GM18861 (cell line): ENCODE data around the gene MACIR.

ENCODE experiments used
- ATAC-seq: cut with Tn5 transposase; IDR thresholded peaks from one replicate; pipeline ENCODE4 v1.9.1; 2021; ENCODE audit not compliant: unreplicated experiment

The MACIR gene

DNA sequence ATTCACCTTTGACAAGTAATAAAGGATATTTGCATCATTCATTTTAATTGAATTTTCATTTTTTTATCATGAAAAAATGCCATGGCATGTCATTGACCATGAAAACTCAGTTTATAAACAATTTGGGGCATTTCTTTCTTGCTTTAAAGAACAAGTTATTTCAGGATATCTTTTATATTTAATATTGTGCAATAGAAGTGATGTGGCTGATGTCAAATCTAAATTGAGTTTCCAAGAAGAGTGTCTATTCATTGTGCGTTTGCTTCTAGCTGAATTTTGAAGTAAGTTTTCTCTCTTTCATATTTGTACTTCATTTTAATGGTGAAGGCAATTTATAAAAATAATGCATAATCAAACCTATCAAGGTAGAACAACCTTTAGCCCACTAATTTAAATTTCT, 30.5 kb downstream of the MACIR start:
- no peak for ATAC-seq

DNA sequence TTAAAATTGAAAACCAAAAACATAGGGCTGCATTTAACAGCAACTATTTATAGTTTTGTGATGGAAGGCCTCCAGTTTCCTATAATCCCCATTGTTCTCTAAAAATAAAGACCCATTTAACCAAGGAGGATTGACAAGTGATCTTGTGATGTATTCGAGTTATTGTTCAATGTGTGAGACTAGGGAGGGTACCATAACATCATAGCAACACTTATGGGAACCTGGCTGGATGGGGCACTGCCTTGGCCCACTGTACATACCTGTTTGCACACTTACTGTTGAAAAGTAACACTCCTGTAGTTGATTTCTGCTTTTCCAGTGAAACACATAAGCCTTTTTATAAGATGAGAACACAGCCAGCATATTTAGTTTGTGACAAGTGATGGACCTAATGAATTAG, 32.3 kb downstream of the MACIR start:
- ATAC-seq, result no peak

DNA sequence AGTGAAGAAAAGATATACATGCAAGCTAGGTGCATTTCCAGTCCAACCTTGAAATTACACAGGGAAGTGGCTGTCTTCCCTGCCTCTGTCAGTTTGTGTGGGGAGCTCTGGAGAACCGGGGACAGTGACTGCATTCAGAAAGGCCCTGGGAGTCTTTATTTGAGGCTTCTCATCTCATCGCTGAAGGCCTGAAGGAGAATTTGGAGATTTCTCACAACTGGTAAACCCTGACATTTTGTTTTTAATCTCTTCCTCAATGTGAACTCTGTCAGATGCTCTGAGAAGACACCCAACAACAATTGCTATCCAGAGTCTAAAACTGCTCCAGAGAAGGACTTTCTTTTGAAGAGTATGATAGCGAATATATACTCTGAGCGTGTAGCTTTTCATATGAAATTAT, 33.0 kb downstream of the MACIR start:
- ATAC-seq, result no peak

DNA sequence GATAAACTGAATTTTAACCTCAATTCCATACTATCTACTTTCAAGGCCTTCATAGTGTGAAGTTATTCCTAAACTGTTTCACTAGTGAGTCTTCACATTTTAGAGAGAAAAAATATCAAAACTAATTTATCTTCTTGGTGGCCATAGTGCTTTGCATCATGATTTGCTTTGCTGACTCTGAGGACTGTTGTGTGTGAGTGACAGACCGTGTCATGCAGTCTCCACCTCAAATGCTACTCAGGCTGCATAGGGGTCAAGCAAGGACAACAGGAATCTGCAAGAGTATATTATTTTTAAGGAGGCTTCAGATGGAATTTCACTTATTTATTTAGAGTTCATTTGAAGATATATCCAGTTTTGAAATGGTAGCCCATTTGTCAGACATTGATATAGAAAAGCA, 34.5 kb downstream of the MACIR start:
- no peak for ATAC-seq

DNA sequence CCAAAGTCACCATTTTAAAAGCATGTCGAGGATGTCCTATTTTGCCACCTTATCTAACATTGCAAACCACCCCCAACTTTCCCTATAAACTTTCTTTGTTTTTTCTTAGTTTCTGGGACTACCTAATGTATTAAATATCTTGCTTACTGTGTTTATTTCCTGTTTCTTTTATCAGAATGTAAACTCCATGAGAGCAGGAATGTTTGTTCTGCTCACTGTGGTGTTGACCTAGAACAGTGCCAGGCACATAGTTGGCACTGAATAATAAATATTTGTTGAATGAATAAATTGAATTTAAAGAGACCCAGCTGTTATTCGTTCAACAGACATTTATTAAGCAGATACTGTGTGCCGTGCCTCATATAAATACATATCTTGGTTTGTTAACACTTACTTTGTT, 35.2 kb downstream of the MACIR start:
- no peak for ATAC-seq

DNA sequence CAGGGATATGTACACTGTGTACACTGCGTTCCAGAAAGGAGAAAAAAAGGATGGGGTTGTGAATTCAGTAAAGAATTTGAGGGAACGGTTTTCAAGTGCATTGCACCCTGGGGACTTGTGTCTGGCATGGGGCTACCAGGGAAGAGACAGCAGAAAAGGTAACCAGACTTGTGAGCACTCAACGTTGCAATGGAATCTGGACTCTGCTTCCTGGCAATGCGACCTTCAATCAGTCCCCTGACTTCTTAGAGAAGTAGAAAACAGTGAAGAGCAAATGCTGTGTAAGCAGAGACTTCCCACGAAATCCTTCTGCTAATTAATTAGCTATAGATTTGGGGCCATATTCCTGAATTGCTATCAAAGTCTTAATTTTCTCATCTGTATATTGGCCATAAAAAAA, 36.3 kb downstream of the MACIR start:
- ATAC-seq, result no peak

DNA sequence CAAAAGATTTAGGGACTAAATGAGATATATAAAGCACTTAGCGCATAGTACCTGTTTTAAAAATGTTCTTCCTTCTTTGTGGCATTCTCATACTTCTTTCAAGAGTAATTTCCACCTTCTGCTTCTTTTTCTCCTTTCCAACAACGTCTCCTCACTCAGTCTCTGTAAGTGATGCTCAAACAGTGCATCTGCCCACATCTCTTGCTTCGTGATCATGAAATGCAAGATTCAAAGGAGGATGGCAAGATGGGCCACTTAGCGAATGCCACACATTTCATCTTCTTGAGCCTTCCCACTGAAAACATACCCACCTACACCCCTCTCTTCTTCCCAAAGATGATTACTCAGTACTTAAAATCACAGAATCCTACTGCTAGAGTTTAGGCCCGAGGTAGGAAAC, 36.9 kb downstream of the MACIR start:
- ATAC-seq, result no peak

DNA sequence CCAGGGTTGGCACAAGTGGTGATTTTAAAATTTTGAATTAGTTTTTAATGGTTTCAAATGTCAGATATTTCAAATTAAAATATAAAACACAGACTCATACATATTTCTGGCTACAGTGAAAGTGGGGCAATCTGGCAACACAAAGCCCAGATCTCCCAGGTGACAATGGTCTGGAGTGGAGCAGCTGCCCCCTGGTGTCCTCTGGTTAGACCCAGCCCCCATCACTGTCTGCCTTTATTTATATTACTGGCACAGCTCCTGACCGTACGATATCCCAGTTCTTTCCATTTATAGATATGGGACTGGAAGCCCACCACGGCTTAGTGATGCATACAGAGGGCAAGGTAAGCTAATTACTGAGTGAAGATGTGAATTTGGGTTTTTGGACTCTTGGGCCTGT, 37.3 kb downstream of the MACIR start:
- no peak for ATAC-seq

DNA sequence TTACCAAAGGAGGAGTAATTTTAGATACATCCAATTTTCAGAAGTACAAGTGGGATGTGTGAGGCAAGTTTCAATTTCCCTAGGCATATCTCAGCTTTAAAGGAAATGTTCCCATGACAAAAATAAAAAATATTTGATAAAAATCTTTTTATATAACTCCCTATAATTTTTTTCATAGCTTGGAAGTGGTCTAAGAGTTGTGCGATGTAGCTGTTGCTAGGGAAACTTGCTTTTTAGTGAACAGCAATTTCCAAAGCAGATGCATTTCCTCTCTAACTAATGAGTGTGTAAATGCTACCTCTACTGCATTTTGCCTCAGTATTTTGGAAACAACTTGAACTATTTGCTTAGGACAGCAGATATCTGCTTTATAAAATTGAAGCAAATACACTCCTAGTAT, 39.6 kb downstream of the MACIR start:
- no peak for ATAC-seq

DNA sequence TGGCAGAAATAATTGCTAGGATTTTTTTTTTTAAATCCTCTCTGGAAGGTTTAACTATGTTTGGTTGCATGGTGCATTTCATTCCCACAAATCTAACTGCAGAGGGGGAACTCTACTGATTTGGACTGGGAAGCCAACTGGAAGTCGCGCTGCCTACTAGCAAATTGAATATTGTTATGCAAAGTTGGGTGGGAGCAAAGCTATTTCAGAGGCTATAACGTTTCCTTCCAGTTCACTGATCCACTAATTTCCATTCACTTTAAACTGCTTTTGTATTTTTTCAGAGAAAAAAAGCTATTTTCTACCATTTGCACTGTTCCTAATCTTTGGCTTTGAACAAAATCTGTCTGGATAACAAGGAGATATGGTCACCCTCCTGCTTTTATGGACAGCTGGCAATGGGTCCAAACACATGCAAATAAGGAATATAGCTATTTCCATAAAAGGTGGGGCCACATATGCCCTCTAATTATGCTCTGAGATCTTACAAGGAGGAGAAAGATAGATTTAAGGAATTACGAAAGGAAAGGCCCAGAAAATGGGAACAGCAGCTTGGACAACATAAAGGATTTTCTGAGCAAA, 40.1 kb downstream of the MACIR start:
- ATAC-seq, result no peak

DNA sequence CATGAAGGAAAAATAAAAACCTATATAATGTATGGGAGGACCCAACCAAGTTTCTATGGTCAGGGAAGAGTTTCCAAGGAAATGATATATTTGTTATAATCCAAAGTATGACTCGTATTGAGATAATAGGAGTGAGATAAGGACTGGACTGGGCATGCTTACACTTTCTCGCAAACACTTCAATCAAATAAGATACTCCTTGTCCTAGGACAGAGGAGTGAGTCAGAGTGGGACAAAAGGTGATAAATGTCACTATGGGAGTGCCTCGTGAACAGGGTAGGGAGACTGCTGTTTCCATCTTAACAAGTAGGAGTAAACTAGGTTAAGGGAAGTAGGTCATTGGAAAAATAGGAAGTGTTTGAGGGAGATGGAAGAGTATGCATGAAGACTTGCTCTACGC, 47.2 kb downstream of the MACIR start:
- no peak for ATAC-seq

DNA sequence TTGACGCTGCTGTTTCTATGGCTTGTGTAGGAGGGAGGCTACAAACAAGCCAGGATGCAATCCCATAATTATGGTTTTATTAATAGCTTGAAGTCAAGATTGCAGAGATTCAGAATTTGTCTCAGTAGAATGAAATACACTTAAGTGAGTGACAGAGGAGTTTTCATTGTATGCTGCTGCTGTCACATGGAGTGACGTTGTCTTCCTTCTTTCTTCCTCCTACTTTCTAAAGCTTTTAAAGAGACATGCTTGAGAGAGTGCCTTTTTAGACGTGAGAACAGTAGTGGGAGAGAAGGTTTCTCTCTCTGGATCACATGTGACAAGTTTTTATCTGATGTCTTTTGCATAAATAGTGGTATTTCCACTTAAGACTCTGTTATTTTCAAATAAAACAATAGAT, 48.9 kb downstream of the MACIR start:
- no peak for ATAC-seq

DNA sequence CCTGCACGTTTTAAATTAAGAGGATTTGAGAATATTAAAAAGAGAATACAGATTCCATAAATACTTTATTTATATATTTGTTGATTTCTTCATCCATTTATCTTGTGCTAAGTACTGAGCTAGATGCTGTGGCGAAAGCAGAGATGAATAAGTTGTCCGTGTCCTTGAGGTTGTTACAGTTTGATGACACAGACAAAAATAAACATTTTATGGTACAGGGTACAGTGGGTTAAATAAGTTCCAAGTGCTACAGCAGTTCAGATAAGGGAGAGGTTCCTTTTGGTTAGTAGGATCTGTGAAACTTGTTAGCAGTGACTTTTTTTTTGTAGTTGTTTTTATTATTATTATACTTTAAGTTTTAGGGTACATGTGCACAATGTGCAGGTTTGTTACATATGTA, 50.2 kb downstream of the MACIR start:
- no peak for ATAC-seq

DNA sequence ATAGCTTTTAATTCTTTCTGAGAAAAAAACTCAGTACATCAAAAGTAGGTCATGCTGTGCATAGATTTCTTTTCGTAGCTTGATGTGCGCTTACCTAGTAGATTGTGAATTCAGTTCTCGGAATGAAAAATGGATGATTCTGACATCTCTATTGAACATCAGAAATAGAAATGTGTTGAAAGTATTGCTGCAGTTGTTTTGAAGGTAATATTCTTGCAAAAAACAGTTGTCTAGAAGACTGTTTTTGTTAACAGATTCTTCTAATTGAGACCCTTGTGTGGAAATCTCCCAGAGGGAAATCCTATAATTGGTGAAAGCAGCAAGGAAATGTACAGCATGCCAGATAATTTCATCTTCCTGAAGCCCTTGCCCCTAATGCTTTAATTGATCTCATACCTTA, 54.5 kb downstream of the MACIR start:
- ATAC-seq, result no peak

DNA sequence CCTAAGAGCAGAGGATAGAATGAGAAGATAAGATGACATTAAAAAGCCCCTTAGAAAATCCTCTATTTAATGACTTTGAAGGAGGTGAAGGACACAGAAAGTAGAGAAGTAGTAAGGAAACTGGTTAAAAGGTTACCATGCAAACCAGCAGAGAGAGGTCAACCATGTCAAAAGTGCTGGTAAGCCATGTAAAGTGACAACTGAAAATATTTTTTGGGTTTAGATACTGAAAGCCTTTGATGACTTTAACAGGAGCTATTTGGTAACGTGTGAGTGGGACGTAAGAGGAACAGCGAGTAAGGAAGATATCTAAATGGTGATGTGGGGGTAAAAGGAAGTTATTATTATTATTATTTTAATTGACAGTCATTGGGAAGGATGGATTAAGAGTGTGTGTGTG, 56.9 kb downstream of the MACIR start:
- ATAC-seq, result no peak

DNA sequence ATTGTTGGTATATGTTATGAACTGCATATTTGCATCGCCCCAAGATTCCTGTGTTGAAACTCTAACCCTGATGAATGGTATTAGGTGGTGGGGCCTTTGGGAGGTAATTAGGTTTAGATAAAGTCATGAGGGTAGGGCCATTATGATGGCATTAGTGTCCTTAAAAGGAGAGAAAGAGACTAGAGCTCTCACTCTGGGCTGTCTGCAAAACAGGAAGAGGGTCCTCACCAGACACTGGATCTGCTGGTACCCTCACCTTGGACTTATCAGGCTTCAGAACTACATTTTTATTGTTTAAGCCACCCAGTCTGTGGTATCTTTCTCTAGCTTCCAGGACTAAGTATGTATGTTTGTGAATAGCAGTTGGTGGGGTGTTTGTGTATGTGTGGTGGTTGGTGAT, 68.9 kb downstream of the MACIR start:
- no peak for ATAC-seq

DNA sequence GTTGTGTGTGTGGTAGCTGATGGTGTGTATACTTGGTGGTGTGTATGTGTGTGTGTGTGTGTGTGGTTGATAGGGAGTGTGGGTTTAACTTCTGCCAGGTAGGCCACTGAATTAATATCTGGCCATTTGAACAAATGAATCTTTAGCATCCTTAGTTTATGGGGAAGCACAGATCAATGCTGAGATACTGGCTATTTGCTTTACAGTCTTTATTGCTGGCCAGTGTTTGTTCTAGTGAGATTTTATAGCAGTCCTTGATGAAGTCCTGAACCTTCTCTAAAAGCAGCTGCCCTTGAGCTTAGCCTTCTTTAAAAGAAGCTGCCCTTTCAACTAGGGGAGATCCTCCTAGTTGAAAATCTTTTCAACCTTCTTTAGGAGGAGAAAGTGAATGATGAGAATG, 69.3 kb downstream of the MACIR start:
- ATAC-seq, result no peak
